ENCODE results near the gene CDX1.

DNA sequence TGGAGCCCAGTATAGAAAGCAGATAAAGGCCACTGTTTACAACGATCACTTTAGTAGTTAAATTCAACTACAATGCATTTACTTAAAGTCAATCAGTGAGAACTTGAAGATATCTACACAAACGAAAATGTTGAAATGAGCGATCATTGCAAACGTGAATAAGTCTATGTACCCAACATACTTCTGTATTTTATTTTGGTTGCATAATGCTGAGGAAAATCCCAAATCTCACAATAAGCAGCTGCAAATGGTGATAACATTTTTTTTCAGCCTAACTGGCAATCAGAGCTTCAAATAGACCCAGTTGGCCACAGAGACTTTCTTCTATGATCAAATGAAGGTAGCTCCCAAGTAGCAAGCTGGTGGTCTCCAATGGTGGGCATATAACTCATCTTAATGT lies 43.0 kb upstream of the CDX1 start:
- TF ChIP-seq, protein P1, sequence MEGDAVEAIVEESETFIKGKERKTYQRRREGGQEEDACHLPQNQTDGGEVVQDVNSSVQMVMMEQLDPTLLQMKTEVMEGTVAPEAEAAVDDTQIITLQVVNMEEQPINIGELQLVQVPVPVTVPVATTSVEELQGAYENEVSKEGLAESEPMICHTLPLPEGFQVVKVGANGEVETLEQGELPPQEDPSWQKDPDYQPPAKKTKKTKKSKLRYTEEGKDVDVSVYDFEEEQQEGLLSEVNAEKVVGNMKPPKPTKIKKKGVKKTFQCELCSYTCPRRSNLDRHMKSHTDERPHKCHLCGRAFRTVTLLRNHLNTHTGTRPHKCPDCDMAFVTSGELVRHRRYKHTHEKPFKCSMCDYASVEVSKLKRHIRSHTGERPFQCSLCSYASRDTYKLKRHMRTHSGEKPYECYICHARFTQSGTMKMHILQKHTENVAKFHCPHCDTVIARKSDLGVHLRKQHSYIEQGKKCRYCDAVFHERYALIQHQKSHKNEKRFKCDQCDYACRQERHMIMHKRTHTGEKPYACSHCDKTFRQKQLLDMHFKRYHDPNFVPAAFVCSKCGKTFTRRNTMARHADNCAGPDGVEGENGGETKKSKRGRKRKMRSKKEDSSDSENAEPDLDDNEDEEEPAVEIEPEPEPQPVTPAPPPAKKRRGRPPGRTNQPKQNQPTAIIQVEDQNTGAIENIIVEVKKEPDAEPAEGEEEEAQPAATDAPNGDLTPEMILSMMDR (IDR thresholded peaks at IDR 0.05; ENCODE audit: insufficient read depth, low read length, poor library complexity, severe bottlenecking): no peak
- TF ChIP-seq EZH2phosphoT487 (conservative IDR thresholded peaks at IDR 0.05; ENCODE audit: low read length): no peak

Data from SU-DHL-6 (cell line).